NCI-H128 (cell line): Measurements from ENCODE around the gene ZNF525.
A peak's percentile ranks its signal among the peaks of the same experiment; 100 is the strongest.
"Not testable (repeated sequence)": the region's sequence is repeated elsewhere in the genome, so short reads cannot be mapped to it uniquely, and the experiment has no call there.

Source experiments
- DNase-seq: peaks from one replicate; lab custom pipeline; 2025; ENCODE audit not compliant: unreplicated experiment; lab: John Stamatoyannopoulos, UW

Gene ZNF525

DNA sequence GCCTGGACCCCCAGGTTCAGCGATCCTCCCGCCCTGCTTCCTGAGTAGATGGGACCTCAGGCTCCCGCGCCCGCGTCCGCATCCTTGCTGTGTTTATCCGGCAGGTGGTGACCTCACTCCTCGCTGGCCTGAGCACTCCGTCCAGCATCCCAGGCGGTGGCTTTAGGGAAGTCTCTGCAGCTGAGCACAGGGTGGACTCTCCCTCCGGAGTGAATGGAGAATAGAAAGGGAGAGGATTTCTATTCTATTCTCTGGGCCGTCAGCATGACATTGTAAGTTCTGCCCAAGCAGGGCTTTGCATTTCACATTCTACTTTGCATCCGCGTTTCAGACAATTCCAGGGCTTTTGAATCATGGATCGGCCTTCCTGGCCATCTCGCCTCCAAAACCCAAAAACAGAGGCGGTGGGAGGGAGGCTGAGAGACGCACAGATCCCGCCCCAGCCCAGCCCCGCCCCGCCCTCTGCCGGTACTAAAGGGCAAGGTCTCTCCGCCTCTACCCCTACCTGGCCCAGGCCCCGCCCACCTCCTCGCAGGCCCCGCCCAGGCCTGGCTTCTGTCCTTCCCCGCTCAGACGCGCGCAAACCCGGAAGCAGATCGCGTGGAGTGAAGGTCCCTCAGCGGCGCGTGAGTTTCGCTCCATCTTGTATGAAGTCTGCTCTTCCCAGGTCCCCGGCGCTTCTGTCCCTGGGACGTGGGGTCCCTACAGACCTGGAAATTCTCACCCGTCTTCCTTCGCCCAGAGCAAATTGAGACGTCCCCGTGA lies at the start of gene ZNF525:
Gene ZNF525 (plus strand): TSS at position 572 of the 765 bp plus-strand sequence. CDS start 6,577 bp downstream, outside the sequence.
- DNase-seq, result peak; percentile 80

DNA sequence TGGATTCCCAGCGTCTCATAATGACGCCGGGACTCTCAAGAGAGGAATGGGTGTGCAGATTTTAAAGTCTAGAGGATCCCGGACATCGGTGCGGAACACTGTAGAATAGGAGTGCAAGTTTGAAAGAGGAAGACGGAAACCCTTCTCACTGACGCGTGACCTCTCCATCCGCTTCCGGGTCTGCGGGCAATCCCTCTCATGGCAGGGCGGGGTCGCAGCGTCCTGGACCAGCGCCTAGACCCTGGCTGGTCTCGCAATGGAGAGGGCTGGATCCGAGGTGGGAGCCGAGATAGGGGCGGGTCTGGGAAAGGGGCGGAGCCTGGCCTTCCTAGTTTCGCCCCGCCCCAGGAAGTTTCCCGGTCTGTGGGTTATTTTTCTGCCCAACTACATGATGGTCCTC lies 36.5 kb upstream of the ZNF525 start:
- no peak for DNase-seq

DNA sequence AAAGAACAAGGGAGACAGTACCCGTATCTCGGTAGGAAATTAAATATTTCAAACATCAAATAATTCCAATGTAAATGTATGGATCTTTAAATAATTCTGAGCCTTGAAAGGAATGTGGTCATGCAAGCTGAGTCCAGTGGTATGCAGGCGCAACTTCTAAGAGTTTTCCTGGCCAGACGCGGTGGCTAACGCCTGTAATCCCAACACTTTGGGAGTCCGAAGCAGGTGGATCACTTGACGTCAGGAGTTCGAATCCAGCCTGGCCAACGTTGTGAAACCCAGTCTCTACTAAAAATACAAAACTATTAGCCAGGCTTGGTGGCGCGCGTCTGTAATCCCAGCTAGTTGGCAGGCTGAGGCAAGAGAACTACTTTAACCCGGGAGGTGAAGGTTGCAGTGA lies 33.0 kb upstream of the ZNF525 start:
- no peak for DNase-seq

DNA sequence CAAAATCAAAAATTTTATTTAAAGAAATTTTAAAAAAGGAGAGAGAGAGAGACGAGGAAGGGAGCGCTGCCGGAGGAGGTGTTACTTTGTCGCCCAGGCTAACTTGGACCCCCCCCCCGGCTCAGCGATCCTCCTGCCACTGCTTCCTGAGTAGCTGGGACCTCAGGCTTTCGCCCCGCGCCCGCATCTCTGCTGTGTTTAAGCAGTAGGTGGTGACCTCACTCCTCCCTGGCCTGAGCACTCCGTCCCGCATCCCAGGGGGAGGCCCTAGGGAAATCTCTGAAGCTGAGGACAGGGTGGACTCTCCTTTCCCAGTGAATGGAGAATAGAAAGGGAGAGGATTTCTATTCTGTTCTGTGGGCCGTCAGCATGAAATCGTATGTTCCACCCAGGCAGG lies 32.4 kb upstream of the ZNF525 start:
- no peak for DNase-seq

DNA sequence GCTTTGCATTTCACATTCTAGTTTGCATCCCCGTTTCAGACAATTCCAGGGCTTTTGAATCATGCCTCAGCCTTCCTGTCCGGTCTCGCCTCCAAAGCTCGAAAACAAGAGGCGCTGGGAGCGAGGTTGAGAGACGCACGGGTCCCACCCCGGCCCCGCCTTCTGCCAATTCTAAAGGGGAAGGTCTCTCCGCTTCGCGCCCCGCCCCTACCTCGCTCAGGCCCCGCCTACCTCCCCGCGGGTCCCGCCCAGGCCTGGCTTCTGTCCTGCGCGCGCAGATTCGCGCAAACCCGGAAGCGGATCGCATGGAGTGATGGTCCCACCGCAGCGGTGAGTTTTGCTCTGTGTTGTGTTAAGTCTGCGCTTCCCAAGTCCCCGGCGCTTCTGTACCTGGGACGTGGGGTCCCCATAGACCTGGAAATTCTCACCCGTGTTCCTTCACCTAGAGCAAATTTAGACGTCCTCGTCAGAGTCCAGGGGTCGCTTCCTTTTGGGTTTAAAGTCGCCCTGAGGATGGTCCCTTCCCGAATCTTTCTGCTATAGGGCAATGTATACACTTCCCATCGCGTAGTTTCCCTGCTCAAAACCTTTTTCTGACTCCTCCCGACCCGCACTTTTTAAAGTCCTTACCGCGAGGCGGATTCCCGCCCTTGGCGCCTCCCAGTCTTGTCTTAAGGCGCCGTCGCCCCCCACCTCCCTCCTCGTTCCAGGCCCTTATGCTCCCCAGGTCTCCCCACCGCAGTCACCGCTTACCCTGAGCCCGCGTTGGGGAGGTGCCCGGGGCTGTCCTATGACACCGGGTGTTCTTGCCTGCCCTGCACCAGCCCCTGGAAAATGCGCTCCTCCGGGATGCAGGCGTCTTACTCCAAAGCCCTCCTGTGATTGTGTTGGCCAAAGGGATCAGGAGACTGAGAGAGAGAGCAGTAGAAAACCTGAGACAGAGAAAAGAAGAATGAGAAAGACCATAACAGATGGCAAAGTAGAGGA lies 31.7 kb upstream of the ZNF525 start, which contains the start of gene ZNF845:
Gene ZNF845 (plus strand): TSS at position 287 of the 987 bp plus-strand sequence. CDS start 7,559 bp downstream, outside the sequence.
- peak; percentile 84 for DNase-seq

DNA sequence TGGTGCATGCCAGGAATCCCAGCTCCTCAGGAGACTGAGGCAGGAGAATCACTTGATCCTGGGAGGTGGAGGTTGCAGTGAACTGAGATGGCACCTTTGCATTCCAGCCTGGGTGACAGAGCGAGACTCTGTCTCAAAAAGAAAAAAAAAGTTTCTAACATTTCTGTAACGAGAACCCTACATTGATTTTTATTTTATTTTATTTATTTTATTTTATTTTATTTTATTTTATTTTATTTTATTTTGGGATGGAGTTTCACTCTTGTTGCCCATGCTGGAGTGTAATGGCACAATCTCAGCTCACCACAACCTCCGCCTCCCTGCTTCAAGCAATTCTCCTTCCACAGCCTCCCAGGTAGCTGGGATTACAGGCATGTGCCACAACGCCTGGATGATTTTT lies 21.1 kb upstream of the ZNF525 start:
- DNase-seq, result not testable (repeated sequence)

DNA sequence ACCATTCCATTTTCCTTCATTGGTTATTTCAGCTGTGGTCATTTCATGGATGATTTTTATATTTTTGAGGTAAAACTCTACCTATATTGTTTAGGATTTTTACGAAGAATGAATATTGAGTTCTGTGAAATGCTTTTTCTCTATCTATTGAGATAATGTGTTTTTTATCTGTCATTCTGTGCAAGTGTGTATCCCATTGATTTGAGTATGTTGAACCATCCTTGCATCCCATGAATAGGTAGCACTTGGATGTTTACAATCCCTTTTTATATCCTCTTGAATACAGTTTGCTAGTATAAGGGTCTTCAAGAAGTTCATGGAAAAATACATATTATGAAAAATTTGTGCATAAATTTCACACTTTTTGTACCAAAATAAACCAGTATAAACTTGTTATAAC lies 9.8 kb upstream of the ZNF525 start:
- DNase-seq, result no peak

DNA sequence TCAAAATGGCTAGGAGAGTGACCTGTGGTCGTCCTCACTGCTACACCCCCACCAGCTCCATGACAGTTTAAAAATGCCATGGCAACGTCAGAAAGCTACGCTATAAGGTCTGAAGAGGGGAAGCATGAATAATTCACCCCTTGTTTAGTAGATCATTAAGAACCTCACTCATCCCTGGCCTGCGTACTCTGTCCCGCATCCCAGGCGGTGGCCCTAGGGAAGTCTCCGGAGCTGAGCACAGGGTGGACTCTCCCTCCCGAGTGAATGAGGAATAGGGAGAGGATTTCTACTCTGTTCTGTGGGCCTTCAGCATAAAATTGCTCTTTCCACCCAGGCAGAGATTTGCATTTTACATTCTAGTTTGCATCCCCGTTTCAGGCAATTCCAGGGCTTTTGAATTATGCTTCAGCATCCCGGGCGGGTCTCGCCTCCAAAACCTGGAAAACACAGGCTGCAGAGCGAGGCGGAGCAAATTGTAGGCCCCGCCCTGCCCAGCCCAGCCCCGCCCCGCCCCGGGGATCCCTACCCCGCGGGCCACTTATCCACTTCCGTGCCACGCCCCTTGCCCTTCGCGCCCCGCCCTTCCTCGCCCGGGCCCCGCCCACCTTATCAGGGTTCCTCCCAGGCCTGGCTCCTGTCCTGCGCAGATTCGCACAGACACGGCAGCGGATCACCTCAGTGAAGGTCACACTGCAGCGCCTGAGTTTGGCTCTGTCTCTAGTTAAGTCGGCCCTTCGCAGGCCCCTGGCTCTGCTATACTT lies 7.5 kb upstream of the ZNF525 start:
- DNase-seq, result no peak

DNA sequence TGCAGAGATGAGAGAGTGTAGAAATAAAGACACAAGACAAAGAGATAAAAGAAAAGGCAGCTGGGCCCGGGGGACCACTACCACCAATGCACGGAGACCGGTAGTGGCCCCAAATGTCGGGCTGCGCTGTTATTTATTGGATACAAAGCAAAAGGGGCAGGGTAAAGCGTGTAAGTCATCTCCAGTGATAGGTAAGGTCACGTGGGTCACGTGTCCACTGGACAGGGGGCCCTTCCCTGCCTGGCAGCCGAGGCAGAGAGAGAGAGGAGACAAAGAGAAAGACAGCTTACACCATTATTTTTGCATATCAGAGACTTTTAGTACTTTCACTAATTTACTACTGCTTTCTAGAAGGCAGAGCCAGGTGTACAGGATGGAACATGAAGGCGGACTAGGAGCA lies 5.4 kb upstream of the ZNF525 start:
- not testable (repeated sequence) for DNase-seq

DNA sequence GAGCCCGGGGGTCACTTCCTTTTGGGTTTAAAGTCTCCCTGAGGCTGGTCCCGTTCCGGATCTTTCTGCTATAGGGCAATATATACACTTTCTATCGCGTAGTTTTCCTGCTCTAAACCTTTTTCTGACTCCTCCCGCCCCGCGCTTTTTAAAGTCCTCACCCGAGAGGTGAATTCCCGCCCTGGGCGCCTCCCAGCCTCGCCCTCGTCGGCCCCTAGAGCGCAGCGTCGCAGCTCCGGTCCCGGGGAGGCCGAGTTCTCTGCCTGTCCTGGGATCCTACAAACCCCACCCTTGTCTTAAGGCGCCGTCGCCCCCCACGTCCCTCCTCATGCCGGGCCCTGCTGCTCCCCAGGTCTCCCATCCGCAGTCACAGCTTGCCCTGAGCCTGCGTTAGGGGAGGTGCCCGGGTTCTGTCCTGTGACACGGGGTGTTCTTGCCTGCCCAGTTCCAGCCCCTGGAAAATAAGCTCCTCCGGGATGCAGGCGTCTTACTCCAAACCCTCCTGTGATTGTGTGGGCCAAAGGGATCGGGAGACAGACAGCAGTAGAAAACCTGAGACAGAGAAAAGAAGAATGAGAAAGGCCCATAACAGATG lies 491 bp downstream of the ZNF525 start:
- no peak for DNase-seq

DNA sequence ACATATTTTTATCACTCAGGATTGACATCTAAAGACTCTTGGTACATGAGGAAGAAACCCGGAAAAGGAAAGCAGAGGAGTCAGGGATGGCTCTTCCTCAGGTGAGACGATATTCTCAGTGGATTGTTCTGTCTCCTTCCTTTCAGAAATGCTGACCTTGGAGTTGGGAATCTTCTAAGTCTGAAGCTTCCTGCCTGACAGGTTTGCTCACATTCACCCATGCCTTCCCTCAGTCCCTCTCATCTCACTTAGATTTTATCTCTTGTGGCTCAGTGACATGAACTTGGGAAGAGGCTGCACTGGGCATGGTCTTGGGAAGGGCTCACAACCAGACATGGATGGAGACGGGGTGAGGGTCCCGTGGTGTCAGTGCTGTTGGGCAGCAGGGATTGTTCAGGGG lies 6.7 kb downstream of the ZNF525 start:
- no peak for DNase-seq

DNA sequence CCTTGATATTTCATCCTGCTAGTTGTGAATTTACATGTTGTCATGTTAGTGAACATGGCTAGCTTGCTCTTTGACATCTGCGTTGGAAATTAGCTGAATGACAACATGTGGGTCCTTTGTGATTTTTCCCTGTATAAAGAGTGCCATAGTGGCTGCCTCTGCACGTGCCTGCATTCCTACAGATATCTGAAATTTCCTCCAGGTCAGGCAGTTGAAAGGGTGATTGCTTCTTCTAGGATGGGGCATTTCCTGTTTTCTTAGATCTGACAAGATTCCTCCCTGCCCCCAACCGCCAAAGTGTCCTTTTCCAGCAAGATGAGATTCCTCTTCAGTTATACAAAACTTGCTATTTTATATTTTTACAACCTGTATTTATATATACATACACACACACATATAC lies 8.8 kb downstream of the ZNF525 start:
- no peak for DNase-seq

DNA sequence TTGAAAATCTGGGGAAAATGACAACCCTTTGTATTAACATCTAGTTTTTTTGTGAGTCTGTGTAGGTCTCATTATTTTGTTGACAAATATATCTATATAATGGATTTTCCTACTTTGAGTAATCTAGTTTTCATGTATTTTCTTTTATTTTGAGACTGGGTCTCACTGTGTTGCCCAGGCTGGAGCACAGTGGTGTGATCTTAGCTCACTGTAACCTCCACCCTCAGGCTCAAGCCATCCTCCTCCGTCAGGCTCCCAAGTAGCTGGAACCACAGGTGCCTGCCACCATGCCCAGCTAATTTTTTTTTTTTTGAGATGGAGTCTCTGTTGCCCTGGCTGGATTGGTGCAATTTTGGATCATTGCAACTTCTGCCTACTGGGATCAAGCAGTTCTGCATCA lies 9.2 kb downstream of the ZNF525 start:
- no peak for DNase-seq

DNA sequence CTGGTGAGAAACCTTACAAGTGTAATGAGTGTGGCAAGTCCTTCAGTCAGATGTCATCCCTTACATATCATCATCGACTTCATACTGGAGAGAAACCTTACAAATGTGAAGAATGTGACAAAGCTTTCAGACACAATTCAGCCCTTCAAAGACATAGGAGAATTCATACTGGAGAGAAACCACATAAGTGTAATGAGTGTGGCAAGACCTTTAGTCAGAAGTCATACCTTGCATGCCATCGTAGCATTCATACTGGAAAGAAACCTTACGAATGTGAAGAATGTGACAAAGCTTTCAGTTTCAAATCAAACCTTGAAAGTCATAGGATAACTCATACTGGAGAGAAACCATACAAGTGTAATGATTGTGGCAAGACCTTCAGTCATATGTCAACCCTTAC lies 15.9 kb downstream of the ZNF525 start:
- DNase-seq, result no peak

DNA sequence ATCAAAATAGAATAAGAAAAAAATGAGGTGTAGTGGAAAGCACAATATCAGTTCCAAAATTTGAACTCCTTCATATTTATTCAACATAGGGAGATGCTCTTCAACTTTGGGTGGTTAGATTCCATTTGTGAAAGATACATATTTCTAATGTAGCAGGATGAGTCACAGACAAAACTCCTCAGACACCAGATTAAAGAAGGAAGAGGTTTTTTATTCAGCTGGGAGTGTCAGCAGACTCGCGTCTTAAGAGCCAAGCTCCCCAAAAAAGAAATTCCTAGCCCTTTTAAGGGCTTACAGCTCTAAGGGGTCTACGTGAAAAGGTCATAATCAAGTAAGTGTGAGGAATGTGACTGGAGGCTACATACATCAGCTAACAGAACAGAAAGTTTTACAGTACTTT lies 22.7 kb downstream of the ZNF525 start:
- DNase-seq, result no peak

DNA sequence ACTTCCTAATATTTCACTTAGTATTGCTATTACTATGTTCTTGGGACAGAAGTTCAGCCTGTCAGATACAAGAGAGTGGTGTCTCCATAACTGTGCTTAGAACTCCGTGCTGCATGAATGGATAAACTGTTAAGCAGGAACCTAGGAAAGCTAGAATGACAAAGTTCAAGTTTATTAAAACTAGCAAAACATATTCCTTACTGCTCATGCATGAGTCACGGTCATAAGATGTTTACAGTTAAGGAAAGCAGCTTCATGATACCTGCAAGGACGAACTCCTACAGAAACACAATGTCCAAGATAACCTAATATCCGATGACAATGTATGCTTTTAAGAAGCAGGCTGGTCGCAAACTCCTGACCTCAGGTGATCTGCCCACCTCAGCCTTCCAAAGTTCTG lies 23.4 kb downstream of the ZNF525 start:
- no peak for DNase-seq

DNA sequence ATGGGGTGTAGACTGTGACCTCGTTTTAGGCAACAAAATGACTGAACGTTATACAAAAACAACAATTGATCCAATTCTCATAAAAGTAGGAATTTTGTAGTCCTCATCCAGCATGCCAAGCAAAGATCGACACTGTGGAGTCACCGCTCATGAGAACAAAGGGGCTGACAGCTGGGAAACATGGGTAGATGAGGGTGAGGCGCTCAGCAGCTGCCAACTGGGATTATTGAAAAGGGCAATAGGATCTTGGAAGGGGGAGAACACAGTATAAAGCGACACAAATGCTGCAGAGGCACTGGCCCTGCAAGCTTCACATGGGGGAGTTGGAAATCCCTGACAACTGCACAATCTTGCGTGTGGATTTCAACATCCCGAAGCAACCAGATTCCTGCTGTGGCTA lies 24.1 kb downstream of the ZNF525 start:
- DNase-seq, result no peak

DNA sequence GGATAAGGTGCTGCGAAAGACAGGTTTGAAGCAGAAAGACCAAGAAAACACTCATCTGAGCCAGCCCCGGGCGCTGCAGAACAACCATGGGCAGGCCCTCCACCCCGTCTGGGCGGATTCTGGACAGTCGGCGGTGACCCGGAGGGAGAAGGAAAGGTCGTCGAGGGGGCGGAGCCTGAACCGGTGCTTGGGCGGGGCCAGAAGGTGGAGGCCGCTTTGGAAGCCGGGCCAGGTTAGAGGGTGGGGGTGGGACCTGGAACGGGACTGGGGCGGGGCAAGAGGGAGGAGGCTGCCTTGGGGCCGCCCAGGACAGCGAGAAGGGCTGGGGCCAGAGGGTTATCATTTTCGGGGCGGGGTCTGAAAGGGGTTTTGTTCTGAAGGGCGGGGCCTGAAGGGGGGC lies 24.5 kb downstream of the ZNF525 start:
- DNase-seq, result no peak

DNA sequence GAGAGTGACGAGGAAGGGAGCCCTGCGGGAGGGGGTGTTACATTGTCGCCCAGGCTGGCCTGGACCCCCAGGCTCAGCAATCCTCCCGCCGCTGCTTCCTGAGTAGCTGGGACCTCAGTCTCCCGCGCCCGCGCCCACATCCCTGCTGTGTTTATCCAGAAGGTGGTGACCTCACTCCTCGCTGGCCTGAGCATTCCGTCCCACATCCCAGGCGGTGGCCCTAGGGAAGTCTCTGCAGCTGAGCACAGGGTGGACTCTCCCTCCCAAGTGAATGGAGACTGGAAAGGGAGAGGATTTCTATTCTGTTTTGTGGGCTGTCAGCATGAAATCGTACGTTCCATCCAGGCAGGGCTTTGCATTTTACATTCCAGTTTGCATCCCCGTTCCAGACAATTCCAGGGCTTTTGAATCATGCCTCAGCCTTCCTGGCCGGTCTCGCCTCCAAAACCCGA lies 29.0 kb downstream of the ZNF525 start:
- no peak for DNase-seq

DNA sequence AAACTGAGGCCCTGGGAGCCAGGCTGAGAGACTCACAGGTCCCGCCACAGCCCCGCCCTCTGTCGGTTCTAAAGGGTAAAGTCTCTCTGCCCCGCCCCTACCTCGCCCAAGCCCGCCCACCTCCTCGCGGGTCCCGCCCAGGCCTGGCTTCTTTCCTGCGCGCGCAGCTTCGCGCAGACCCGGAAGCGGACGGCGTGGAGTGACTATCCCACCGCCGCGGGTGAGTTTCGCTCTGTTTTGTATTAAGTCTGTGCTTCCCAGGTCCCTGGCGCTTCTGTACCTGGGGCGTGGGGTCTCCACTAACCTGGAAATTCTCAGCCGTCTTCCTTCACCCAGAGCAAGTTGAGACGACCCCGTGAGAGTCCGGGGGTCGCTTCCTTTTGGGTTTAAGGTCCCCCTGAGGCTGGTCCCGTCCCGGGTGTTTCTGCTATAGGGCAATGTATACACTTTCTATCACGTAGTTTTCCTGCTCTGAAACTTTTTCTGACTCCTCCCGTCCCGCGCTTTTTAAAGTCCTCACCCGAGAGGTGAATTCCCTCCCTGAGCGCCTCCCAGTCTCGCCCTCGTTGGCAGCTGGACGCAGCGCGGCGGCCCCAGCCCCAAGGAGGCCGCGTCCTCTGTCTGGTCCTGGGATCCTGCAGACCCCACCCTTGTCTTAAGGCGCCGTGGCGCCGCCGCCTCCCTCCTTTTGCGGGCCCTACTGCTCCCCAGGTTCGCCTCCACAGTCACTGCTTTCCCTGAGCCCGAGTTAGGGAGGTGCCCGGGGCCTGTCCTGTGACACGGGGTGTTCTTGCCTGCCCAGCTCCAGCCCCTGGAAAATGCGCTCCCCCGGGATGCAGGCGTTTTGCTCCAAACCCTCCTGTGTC lies 29.7 kb downstream of the ZNF525 start, which contains the start of gene ZNF765:
Gene ZNF765 (plus strand): TSS at position 176 of the 866 bp plus-strand sequence. CDS start 2,867 bp downstream, outside the sequence.
- peak; percentile 81 for DNase-seq
